ENCODE data around the gene RNPEP. TPM values are rescaled to one million over a fixed set of nuclear protein-coding genes. Genes with fewer than 3 reads are reported as not detected.

The RNPEP gene
- total RNA-seq, 2 donors from 2014 or later: 142 to 147 TPM

- Histone ChIP-seq H3K9me3 (no peaks in the 10 kb centered on the region), H3K9ac (ENCODE audit: low read depth in 2 of 2, low read length in 2 of 2) (peak overlapping the region; percentile 97 to 98), H3K4me1 (no peaks in the 10 kb centered on the region), H3K27ac (peak overlapping the region; percentile 93), H3K4me3 (peak overlapping the region; percentile 65), H3K27me3 (no peaks in the 10 kb centered on the region), H3K36me3 (peaks cover 9% of the 10 kb centered on the region)
- TF ChIP-seq CTCF (IDR thresholded peaks at IDR 0.05): no peak
- intact Hi-C loops (cut with DNase I): loop anchor here (5.0 kb wide), 1 partner anchor 94 kb away; no protein-coding TSS in a partner anchor
- DNase-seq: peak; percentile 41
These were observed 30.4 kb downstream of the RNPEP start for GRCh38 chr1:202012544-202013478.

GRCh38 chr1:202013603-202014002 lies 31.2 kb downstream of the RNPEP start:
- Histone ChIP-seq H3K9me3 (no peaks in the 10 kb centered on the region), H3K36me3 (peaks cover 9% of the 10 kb centered on the region), H3K27me3 (no peaks in the 10 kb centered on the region), H3K4me3 (peak overlapping the region; percentile 65), H3K4me1 (no peaks in the 10 kb centered on the region), H3K9ac (ENCODE audit: low read depth in 2 of 2, low read length in 2 of 2) (peak overlapping the region; percentile 97 to 98), H3K27ac (peak overlapping the region; percentile 93)
- no peak for TF ChIP-seq CTCF (IDR thresholded peaks at IDR 0.05)
- peak; percentile 40 for DNase-seq
- intact Hi-C loops (cut with DNase I): loop anchor here (5.0 kb wide), 1 partner anchor 94 kb away; no protein-coding TSS in a partner anchor

- no peaks in the 10 kb centered on the region for H3K9me3 ChIP-seq
- no peaks in the 10 kb centered on the region for H3K4me1 ChIP-seq
- intact Hi-C loops (cut with DNase I): loop anchor here (5.0 kb wide), 1 partner anchor 93 kb away; no protein-coding TSS in a partner anchor
- H3K9ac ChIP-seq (ENCODE audit: low read depth in 2 of 2, low read length in 2 of 2): peak overlapping the region; percentile 97 to 98
- no peak for TF ChIP-seq CTCF (IDR thresholded peaks at IDR 0.05)
- H3K27ac ChIP-seq: peak overlapping the region; percentile 93
- H3K4me3 ChIP-seq: peak overlapping the region; percentile 65
- H3K27me3 ChIP-seq: no peaks in the 10 kb centered on the region
- peaks cover 9% of the 10 kb centered on the region for H3K36me3 ChIP-seq
- no peak for DNase-seq
These were observed 31.6 kb downstream of the RNPEP start for GRCh38 chr1:202014060-202014459.

- intact Hi-C loops (cut with DNase I): loop anchor here (5.0 kb wide), 1 partner anchor 92 kb away; no protein-coding TSS in a partner anchor
- peak; percentile 44 for DNase-seq
- Histone ChIP-seq H3K4me3 (peak overlapping the region; percentile 65), H3K9me3 (no peaks in the 10 kb centered on the region), H3K9ac (ENCODE audit: low read depth in 2 of 2, low read length in 2 of 2) (peak overlapping the region; percentile 80 to 98), H3K4me1 (no peaks in the 10 kb centered on the region), H3K27me3 (no peaks in the 10 kb centered on the region), H3K27ac (peak overlapping the region; percentile 93), H3K36me3 (peaks cover 9% of the 10 kb centered on the region)
- TF ChIP-seq CTCF (IDR thresholded peaks at IDR 0.05): no peak
These were observed 32.6 kb downstream of the RNPEP start for GRCh38 chr1:202014915-202015661.

- H3K9me3 ChIP-seq: no peaks in the 10 kb centered on the region
- peak overlapping the region; percentile 65 for H3K4me3 ChIP-seq
- intact Hi-C loops (cut with DNase I): no loop called here
- H3K4me1 ChIP-seq: no peaks in the 10 kb centered on the region
- H3K36me3 ChIP-seq: peaks cover 9% of the 10 kb centered on the region
- H3K9ac ChIP-seq (ENCODE audit: low read depth in 2 of 2, low read length in 2 of 2): peak overlapping the region; percentile 80 to 98
- H3K27ac ChIP-seq: peak overlapping the region; percentile 93
- no peaks in the 10 kb centered on the region for H3K27me3 ChIP-seq
- peak; percentile 46 for DNase-seq
- no peak for TF ChIP-seq CTCF (IDR thresholded peaks at IDR 0.05)
These were observed 33.2 kb downstream of the RNPEP start for GRCh38 chr1:202015662-202015937.

Data from colonic mucosa (tissue), 4 donors.